Stimulated activated CD8-positive, alpha-beta memory T cell treated with anti-CD3 and anti-CD28 coated beads, Interleukin-15, amount 100 ng/mL, for 24 hours (primary cell): ENCODE data around the gene PTPRU.

ENCODE experiments used
- DNase-seq: peaks from one replicate; pipeline ENCODE4 v3.0.0-alpha.2; 2020; ENCODE audit warnings: low read depth

Gene PTPRU

GRCh38 chr1:29333008-29333407 lies 96.7 kb downstream of the PTPRU start:
- no peak for DNase-seq

- DNase-seq, result no peak
Observed at GRCh38 chr1:29335573-29335972, 99.3 kb downstream of the PTPRU start.

GRCh38 chr1:29338908-29339575 lies 102.7 kb downstream of the PTPRU start:
- no peak for DNase-seq

GRCh38 chr1:29341936-29342335 lies 105.6 kb downstream of the PTPRU start:
- no peak for DNase-seq

- DNase-seq, result no peak
Observed at GRCh38 chr1:29342351-29342750, 106.0 kb downstream of the PTPRU start.

GRCh38 chr1:29342983-29343382 lies 106.7 kb downstream of the PTPRU start:
- no peak for DNase-seq

GRCh38 chr1:29343476-29343875 lies 107.2 kb downstream of the PTPRU start:
- no peak for DNase-seq

- DNase-seq, result no peak
Observed at GRCh38 chr1:29343908-29344307, 107.6 kb downstream of the PTPRU start.

GRCh38 chr1:29344336-29344735 lies 108.0 kb downstream of the PTPRU start:
- DNase-seq, result no peak

GRCh38 chr1:29346576-29346975 lies 110.3 kb downstream of the PTPRU start:
- DNase-seq, result no peak

GRCh38 chr1:29349871-29350491 lies 113.7 kb downstream of the PTPRU start:
- no peak for DNase-seq

GRCh38 chr1:29352719-29353420 lies 116.5 kb downstream of the PTPRU start:
- DNase-seq, result no peak

GRCh38 chr1:29354511-29355098 lies 118.3 kb downstream of the PTPRU start:
- no peak for DNase-seq

- no peak for DNase-seq
Observed at GRCh38 chr1:29355375-29355774, 119.1 kb downstream of the PTPRU start.

- DNase-seq, result no peak
Observed at GRCh38 chr1:29356663-29357062, 120.3 kb downstream of the PTPRU start.

- DNase-seq, result no peak
Observed at GRCh38 chr1:29357452-29357851, 121.1 kb downstream of the PTPRU start.

GRCh38 chr1:29358183-29358582 lies 121.9 kb downstream of the PTPRU start:
- no peak for DNase-seq

- no peak for DNase-seq
Observed at GRCh38 chr1:29360768-29361167, 124.4 kb downstream of the PTPRU start.

- no peak for DNase-seq
Observed at GRCh38 chr1:29361686-29362085, 125.4 kb downstream of the PTPRU start.

- no peak for DNase-seq
Observed at GRCh38 chr1:29362116-29362515, 125.8 kb downstream of the PTPRU start.

GRCh38 chr1:29362764-29363163 lies 126.4 kb downstream of the PTPRU start:
- no peak for DNase-seq

GRCh38 chr1:29363536-29363935 lies 127.2 kb downstream of the PTPRU start:
- no peak for DNase-seq

- DNase-seq, result no peak
Observed at GRCh38 chr1:29364101-29364678, 127.9 kb downstream of the PTPRU start.
